HG03045 (cell line): Measurements from ENCODE around the gene MCM9.

Experiments used
- ATAC-seq: cut with Tn5 transposase; IDR thresholded peaks from one replicate; pipeline ENCODE4 v1.9.1; 2021; ENCODE audit warnings: mild to moderate bottlenecking, moderate library complexity; ENCODE audit not compliant: unreplicated experiment

Gene MCM9

GRCh38 chr6:118934461-118935330 lies at the start of gene MCM9:
Gene MCM9 (minus strand): TSS chr6:118935159. CDS start chr6:118931723, 3,436 bp downstream.
- ATAC-seq = peak; percentile 98

GRCh38 chr6:118984342-118984741 lies 49.4 kb upstream of the MCM9 start:
- no peak for ATAC-seq

GRCh38 chr6:118982575-118982911 lies 47.6 kb upstream of the MCM9 start:
- no peak for ATAC-seq

- no peak for ATAC-seq
These were observed 47.1 kb upstream of the MCM9 start for GRCh38 chr6:118981884-118982574.

- no peak for ATAC-seq
These were observed 45.1 kb upstream of the MCM9 start for GRCh38 chr6:118980063-118980462.

GRCh38 chr6:118974790-118975189 lies 39.8 kb upstream of the MCM9 start:
- no peak for ATAC-seq

GRCh38 chr6:118971682-118972081 lies 36.7 kb upstream of the MCM9 start:
- ATAC-seq = no peak

GRCh38 chr6:118970866-118971265 lies 35.9 kb upstream of the MCM9 start:
- no peak for ATAC-seq

- no peak for ATAC-seq
These were observed 33.5 kb upstream of the MCM9 start for GRCh38 chr6:118968416-118968815.

- ATAC-seq = no peak
These were observed 32.3 kb upstream of the MCM9 start for GRCh38 chr6:118967239-118967638.

GRCh38 chr6:118965843-118966370 lies 30.9 kb upstream of the MCM9 start:
- ATAC-seq = no peak

GRCh38 chr6:118965371-118965770 lies 30.4 kb upstream of the MCM9 start:
- ATAC-seq = no peak

- no peak for ATAC-seq
These were observed 28.0 kb upstream of the MCM9 start for GRCh38 chr6:118963003-118963402.

GRCh38 chr6:118959903-118960302 lies 24.9 kb upstream of the MCM9 start:
- no peak for ATAC-seq

- no peak for ATAC-seq
These were observed 18.4 kb upstream of the MCM9 start for GRCh38 chr6:118953391-118953790.

GRCh38 chr6:118952683-118953082 lies 17.7 kb upstream of the MCM9 start:
- ATAC-seq = no peak

GRCh38 chr6:118945217-118945616 lies 10.3 kb upstream of the MCM9 start:
- no peak for ATAC-seq

- no peak for ATAC-seq
These were observed 5.8 kb upstream of the MCM9 start for GRCh38 chr6:118940770-118941169.

- ATAC-seq = no peak
These were observed 4.7 kb upstream of the MCM9 start for GRCh38 chr6:118939683-118940082.

- no peak for ATAC-seq
These were observed 1.2 kb upstream of the MCM9 start for GRCh38 chr6:118935978-118936703.

- peak; percentile 4 for ATAC-seq
These were observed 341 bp upstream of the MCM9 start for GRCh38 chr6:118935331-118935668.
